CD4-positive, CD25-positive, alpha-beta regulatory T cell (primary cell): Measurements from ENCODE around the gene VTCN1. TPM values are rescaled to one million over a fixed set of nuclear protein-coding genes. Genes with fewer than 3 reads are reported as not detected.
"Not testable (repeated sequence)": the region's sequence is repeated elsewhere in the genome, so short reads cannot be mapped to it uniquely, and the experiment has no call there.

Experiments used
- ATAC-seq, 2 donors: fragments of 150-1000 bp; cut with Tn5 transposase; one replicate each; pipeline ENCODE4 v1.10.0; 2021; ENCODE audit warnings: low read depth in 2 of 2, moderate number of reproducible peaks in 2 of 2, moderate library complexity in 1 of 2
- DNase-seq, 3 donors: peaks; one replicate each; pipeline versions ENCODE4 v3.0.0 to v3.0.0-alpha.2; 2012 to 2022; ENCODE audit warnings: mixed read lengths in 1 of 3
- H3K27ac ChIP-seq: one replicate; pipeline ENCODE4 v1.7.0; 2013; ENCODE audit warnings: mild to moderate bottlenecking, low read length; ENCODE audit not compliant: insufficient read depth, poor library complexity, severe bottlenecking
- H3K27me3 ChIP-seq: one replicate; pipeline ENCODE4 v1.7.0; 2013; ENCODE audit warnings: low read length; ENCODE audit not compliant: control insufficient read depth, insufficient read depth
- H3K36me3 ChIP-seq: one replicate; pipeline ENCODE4 v1.7.0; 2013; ENCODE audit warnings: mild to moderate bottlenecking, low read length, moderate library complexity; ENCODE audit not compliant: control insufficient read depth, insufficient read depth
- H3K4me1 ChIP-seq: 2 replicates; pipeline ENCODE4 v1.7.0; 2013; ENCODE audit warnings: mild to moderate bottlenecking, low read length; ENCODE audit not compliant: insufficient read depth, control insufficient read depth, poor library complexity, severe bottlenecking
- H3K4me3 ChIP-seq: one replicate; pipeline ENCODE4 v1.7.0; 2013; ENCODE audit warnings: low read depth, mild to moderate bottlenecking, low read length, moderate library complexity
- H3K9me3 ChIP-seq, 2 experiments: 1 replicate in 1 of 2; 2 replicates in 1 of 2; pipeline ENCODE4 v1.7.0; 2013; ENCODE audit warnings: low read length in 2 of 2, mild to moderate bottlenecking in 1 of 2, moderate library complexity in 1 of 2; ENCODE audit not compliant: control insufficient read depth in 2 of 2
- H3K27ac Mint-ChIP-seq, 3 donors: one replicate each; pipeline ENCODE4 v1.8.0; 2020 to 2022; ENCODE audit warnings: mild to moderate bottlenecking in 3 of 3, mixed read lengths in 3 of 3, moderate library complexity in 2 of 3
- H3K27me3 Mint-ChIP-seq: one replicate; pipeline ENCODE4 v1.8.0; 2022; ENCODE audit warnings: mild to moderate bottlenecking, mixed read lengths
- H3K36me3 Mint-ChIP-seq: one replicate; pipeline ENCODE4 v1.8.0; 2020; ENCODE audit warnings: mixed read lengths
- H3K4me1 Mint-ChIP-seq, 4 donors: one replicate each; pipeline ENCODE4 v1.8.0; 2020 to 2022; ENCODE audit warnings: mixed read lengths in 4 of 4, mild to moderate bottlenecking in 1 of 4
- H3K4me3 Mint-ChIP-seq, 4 donors: one replicate each; pipeline ENCODE4 v1.8.0; 2020 to 2022; ENCODE audit warnings: mild to moderate bottlenecking in 4 of 4, mixed read lengths in 4 of 4, moderate library complexity in 3 of 4
- H3K9me3 Mint-ChIP-seq, 7 donors: one replicate each; pipeline ENCODE4 v1.8.0; 2020 to 2022; ENCODE audit warnings: mixed read lengths in 7 of 7, mild to moderate bottlenecking in 3 of 7, moderate library complexity in 2 of 7
- polyA plus RNA-seq, 4 donors: library from polyadenylated mRNA; unstranded; fragments of 300-500 nt; fragmentation: Illumina TruSeq; gene quantifications; one replicate each; pipeline ENCODE4 v1.2.3, GENCODE V29; 2021
- total RNA-seq: library from RNA; stranded (reverse); gene quantifications from one replicate; pipeline ENCODE4 v1.2.3, GENCODE V29; 2022

Gene VTCN1
- total and polyA plus RNA-seq, 5 donors from 2014 or later, result not detected

- Mint-ChIP-seq H3K9me3 (no peaks in the 10 kb centered on the region), H3K36me3 (no peaks in the 10 kb centered on the region), H3K27me3 (no peaks in the 10 kb centered on the region), H3K4me3 (peak overlapping the region; percentile 72 to 92 (median 87)), H3K4me1 (peaks cover 0 to 14% (median 0%) of the 10 kb centered on the region in 4 donors), H3K27ac (peak overlapping the region; percentile 44 to 82 (median 48))
- H3K27ac ChIP-seq, result no peak overlapping the region
- peaks cover 12% of the 10 kb centered on the region for H3K4me1 ChIP-seq
- H3K9me3 ChIP-seq, result no peaks in the 10 kb centered on the region
- H3K27me3 ChIP-seq, result peaks cover 18% of the 10 kb centered on the region
- DNase-seq (peak in 1 of 3 donors; percentile 11), ATAC-seq (peak in 1 of 2 donors; percentile 3)
- H3K36me3 ChIP-seq, result no peaks in the 10 kb centered on the region
- H3K4me3 ChIP-seq, result peak overlapping the region; percentile 44
Measured at GRCh38 chr1:117120774-117121588, 89.7 kb downstream of the VTCN1 start.

- Mint-ChIP-seq H3K4me1 (peaks cover 7 to 21% (median 9%) of the 10 kb centered on the region in 4 donors), H3K4me3 (peak overlapping the region in 2 of 4 donors; percentile 12 to 17)
- not testable (repeated sequence) for ATAC-seq, H3K27ac ChIP-seq, H3K4me3 ChIP-seq, H3K27ac Mint-ChIP-seq, H3K36me3 Mint-ChIP-seq, DNase-seq, H3K27me3 ChIP-seq, H3K27me3 Mint-ChIP-seq, H3K36me3 ChIP-seq, H3K9me3 ChIP-seq, H3K9me3 Mint-ChIP-seq
- H3K4me1 ChIP-seq, result peaks cover 12% of the 10 kb centered on the region
Measured at GRCh38 chr1:117119144-117119543, 91.6 kb downstream of the VTCN1 start.

GRCh38 chr1:117118137-117118536 lies 92.6 kb downstream of the VTCN1 start:
- ATAC-seq (no peak), DNase-seq (no peak)
- no peak overlapping the region for H3K4me3 Mint-ChIP-seq
- Histone ChIP-seq H3K9me3 (no peaks in the 10 kb centered on the region), H3K4me3 (no peak overlapping the region), H3K27ac (no peak overlapping the region), H3K27me3 (peaks cover 6% of the 10 kb centered on the region), H3K4me1 (peaks cover 12% of the 10 kb centered on the region), H3K36me3 (no peaks in the 10 kb centered on the region)
- H3K4me1 Mint-ChIP-seq, result peaks cover 7 to 21% (median 9%) of the 10 kb centered on the region in 4 donors
- H3K27me3 Mint-ChIP-seq, result no peaks in the 10 kb centered on the region
- no peaks in the 10 kb centered on the region for H3K36me3 Mint-ChIP-seq
- no peaks in the 10 kb centered on the region for H3K9me3 Mint-ChIP-seq
- no peak overlapping the region for H3K27ac Mint-ChIP-seq

- no peak overlapping the region for H3K27ac ChIP-seq
- Mint-ChIP-seq H3K27me3 (no peaks in the 10 kb centered on the region), H3K4me3 (no peak overlapping the region), H3K4me1 (peaks cover 7 to 20% (median 9%) of the 10 kb centered on the region in 4 donors), H3K9me3 (no peaks in the 10 kb centered on the region), H3K36me3 (no peaks in the 10 kb centered on the region), H3K27ac (no peak overlapping the region)
- H3K4me1 ChIP-seq, result peaks cover 12% of the 10 kb centered on the region
- H3K4me3 ChIP-seq, result no peak overlapping the region
- DNase-seq, result no peak
- H3K9me3 ChIP-seq, result no peaks in the 10 kb centered on the region
- H3K36me3 ChIP-seq, result no peaks in the 10 kb centered on the region
- ATAC-seq, result no peak
- H3K27me3 ChIP-seq, result peaks cover 2% of the 10 kb centered on the region
Measured at GRCh38 chr1:117117697-117118096, 93.0 kb downstream of the VTCN1 start.

GRCh38 chr1:117116784-117117130 lies 94.0 kb downstream of the VTCN1 start:
- H3K27me3 Mint-ChIP-seq, result no peaks in the 10 kb centered on the region
- no peak overlapping the region for H3K4me3 Mint-ChIP-seq

GRCh38 chr1:117116090-117116783 lies 94.5 kb downstream of the VTCN1 start:
- H3K36me3 ChIP-seq, result no peaks in the 10 kb centered on the region
- H3K27ac ChIP-seq, result no peak overlapping the region
- Mint-ChIP-seq H3K4me3 (no peak overlapping the region), H3K9me3 (no peaks in the 10 kb centered on the region), H3K36me3 (no peaks in the 10 kb centered on the region), H3K27ac (peak overlapping the region in 1 of 3 donors; percentile 16), H3K27me3 (no peaks in the 10 kb centered on the region), H3K4me1 (peaks cover 7 to 12% (median 10%) of the 10 kb centered on the region in 4 donors)
- ATAC-seq, result no peak
- H3K27me3 ChIP-seq, result no peaks in the 10 kb centered on the region
- DNase-seq, result no peak
- H3K4me3 ChIP-seq, result no peak overlapping the region
- H3K4me1 ChIP-seq, result peaks cover 4% of the 10 kb centered on the region
- no peaks in the 10 kb centered on the region for H3K9me3 ChIP-seq

More at GRCh38 chr1:117116784-117117130, 94.0 kb downstream of the VTCN1 start:
- Mint-ChIP-seq H3K36me3 (no peaks in the 10 kb centered on the region), H3K4me1 (peaks cover 7 to 13% (median 9%) of the 10 kb centered on the region in 4 donors), H3K9me3 (no peaks in the 10 kb centered on the region), H3K27ac (peak overlapping the region in 1 of 3 donors; percentile 16)
- H3K27ac ChIP-seq, result no peak overlapping the region
- H3K4me3 ChIP-seq, result no peak overlapping the region
- no peaks in the 10 kb centered on the region for H3K36me3 ChIP-seq
- no peak for DNase-seq
- no peaks in the 10 kb centered on the region for H3K27me3 ChIP-seq
- no peak for ATAC-seq
- peaks cover 4% of the 10 kb centered on the region for H3K4me1 ChIP-seq
- no peaks in the 10 kb centered on the region for H3K9me3 ChIP-seq

- no peak overlapping the region for H3K4me3 ChIP-seq
- no peaks in the 10 kb centered on the region for H3K36me3 ChIP-seq
- Mint-ChIP-seq H3K4me1 (peaks cover 7 to 19% (median 10%) of the 10 kb centered on the region in 4 donors), H3K27ac (peak overlapping the region in 1 of 3 donors; percentile 53), H3K27me3 (no peaks in the 10 kb centered on the region), H3K9me3 (no peaks in the 10 kb centered on the region), H3K36me3 (no peaks in the 10 kb centered on the region), H3K4me3 (peak overlapping the region in 1 of 4 donors; percentile 18)
- no peaks in the 10 kb centered on the region for H3K4me1 ChIP-seq
- peak in 1 of 3 donors; percentile 16 for DNase-seq
- peak; percentile 25 to 34 for ATAC-seq
- H3K27me3 ChIP-seq, result no peaks in the 10 kb centered on the region
- H3K9me3 ChIP-seq, result no peaks in the 10 kb centered on the region
- peak overlapping the region; percentile 34 for H3K27ac ChIP-seq
Measured at GRCh38 chr1:117114877-117115276, 95.8 kb downstream of the VTCN1 start.
